Measurements from ENCODE around the gene DLG3.

- TF ChIP-seq EP300 (IDR thresholded peaks at IDR 0.05): no peak
- TF ChIP-seq CTCF (IDR thresholded peaks at IDR 0.05): no peak
- TF ChIP-seq POLR2A (IDR thresholded peaks at IDR 0.05; ENCODE audit: low read depth): no peak
- TF ChIP-seq POLR2AphosphoS5 (IDR thresholded peaks at IDR 0.05): no peak
Observed at GRCh38 chrX:70554948-70555347, 110.3 kb downstream of the DLG3 start.

Data from esophagus muscularis mucosa (tissue), 4 donors.